Hepatocyte (in vitro differentiated cells): ENCODE data around the gene HSP90B1.

ENCODE experiments used
- EZH2 ChIP-seq: fragments of 200-600 bp; sonication (generic); IDR thresholded peaks from 2 replicates; pipeline ENCODE4 v1.6.1; 2016; ENCODE audit warnings: antibody characterized with exemption, mild to moderate bottlenecking, borderline replicate concordance
- EZH2phosphoT487 ChIP-seq: fragments of 200-600 bp; sonication (generic); IDR thresholded peaks from one replicate; pipeline ENCODE4 v1.6.1; 2018; ENCODE audit warnings: antibody characterized with exemption, mild to moderate bottlenecking, low read depth, moderate library complexity; ENCODE audit not compliant: unreplicated experiment, severe bottlenecking
- TF ChIP-seq, protein P1 (sequence below): fragments of 200-600 bp; sonication (generic); IDR thresholded peaks from 2 replicates; pipeline ENCODE4 v1.5.1; 2016; ENCODE audit warnings: antibody characterized with exemption, mild to moderate bottlenecking; ENCODE audit not compliant: poor library complexity

DNA sequence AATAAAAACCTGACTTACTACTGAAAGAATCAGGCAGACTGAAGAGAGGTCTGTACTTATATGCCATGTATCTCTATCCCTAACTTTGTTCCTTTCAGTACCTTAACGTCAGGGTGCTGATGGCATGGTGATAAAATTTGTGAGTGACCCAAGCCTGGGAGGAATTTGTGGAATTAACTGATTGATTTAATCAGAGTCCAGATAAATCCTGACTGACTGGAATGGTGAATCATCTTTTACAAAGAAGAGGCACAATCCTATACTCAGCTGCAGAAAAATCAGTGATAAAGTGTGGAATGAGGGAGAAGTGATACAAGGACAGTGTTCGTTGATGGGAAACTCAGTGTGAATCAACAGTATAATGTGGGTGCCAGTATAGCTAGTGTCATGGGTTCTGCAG, 39.2 kb downstream of the HSP90B1 start:
- TF ChIP-seq, protein P1, sequence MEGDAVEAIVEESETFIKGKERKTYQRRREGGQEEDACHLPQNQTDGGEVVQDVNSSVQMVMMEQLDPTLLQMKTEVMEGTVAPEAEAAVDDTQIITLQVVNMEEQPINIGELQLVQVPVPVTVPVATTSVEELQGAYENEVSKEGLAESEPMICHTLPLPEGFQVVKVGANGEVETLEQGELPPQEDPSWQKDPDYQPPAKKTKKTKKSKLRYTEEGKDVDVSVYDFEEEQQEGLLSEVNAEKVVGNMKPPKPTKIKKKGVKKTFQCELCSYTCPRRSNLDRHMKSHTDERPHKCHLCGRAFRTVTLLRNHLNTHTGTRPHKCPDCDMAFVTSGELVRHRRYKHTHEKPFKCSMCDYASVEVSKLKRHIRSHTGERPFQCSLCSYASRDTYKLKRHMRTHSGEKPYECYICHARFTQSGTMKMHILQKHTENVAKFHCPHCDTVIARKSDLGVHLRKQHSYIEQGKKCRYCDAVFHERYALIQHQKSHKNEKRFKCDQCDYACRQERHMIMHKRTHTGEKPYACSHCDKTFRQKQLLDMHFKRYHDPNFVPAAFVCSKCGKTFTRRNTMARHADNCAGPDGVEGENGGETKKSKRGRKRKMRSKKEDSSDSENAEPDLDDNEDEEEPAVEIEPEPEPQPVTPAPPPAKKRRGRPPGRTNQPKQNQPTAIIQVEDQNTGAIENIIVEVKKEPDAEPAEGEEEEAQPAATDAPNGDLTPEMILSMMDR: no peak
- no peak for TF ChIP-seq EZH2phosphoT487
- no peak for TF ChIP-seq EZH2
